T47D (cell line): ENCODE measurements around the gene SLC35G3.

Experiments used
- DNase-seq, 2 experiments: peaks; one replicate each; pipeline versions ENCODE4 v3.0.0 to v3.0.0-alpha.2; 2011 to 2012; ENCODE audit warnings: low read depth in 1 of 2, low spot score in 1 of 2
- JUND ChIP-seq: IDR thresholded peaks from 2 replicates; pipeline ENCODE4 v1.6.1; 2012; ENCODE audit warnings: low read depth
- in situ Hi-C: cut with HindIII; loops from 2 replicates; pipeline ENCODE4 v1.10.0; 2016; ENCODE audit warnings: low sequenced_read_pairs, low pct_unique_long_range_greater_than_20kb

The SLC35G3 gene

DNA sequence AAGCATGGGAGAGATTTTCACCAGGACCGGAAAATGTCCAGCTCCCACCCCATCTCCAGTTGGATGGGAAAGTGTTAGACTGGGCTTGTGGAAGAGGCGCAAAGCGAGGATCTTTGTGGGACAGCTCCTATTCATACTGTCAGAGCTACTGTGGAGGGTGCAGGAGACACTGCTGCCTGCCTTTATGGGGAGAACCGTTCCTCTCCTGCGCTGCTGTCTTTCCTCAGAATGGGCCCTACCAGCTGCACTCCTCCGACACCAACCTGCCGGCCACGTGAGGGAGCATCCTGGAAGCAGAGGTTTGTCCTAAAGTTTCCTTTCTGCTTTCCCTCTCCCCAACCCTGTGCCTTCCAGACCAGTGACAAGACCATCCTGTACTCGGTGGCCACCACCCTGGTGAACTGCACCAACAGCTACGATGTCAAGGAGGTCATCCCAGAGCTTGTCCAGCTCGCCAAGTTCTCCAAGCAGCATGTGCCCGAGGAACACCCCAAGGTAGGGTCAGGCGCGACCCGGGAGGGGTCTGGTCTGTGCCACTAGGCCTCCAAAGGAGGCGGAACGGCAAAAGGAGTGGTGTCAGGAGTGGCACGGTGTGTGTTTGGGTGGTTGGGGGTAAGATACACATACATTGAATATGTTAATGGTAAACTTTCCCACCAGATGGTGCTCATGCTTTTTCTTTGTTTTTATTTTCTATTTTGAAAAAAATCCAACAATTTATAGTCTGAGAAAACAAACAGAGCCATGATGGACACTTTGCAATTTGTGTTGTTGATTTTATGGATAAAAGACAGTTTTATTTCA is 23.0 kb downstream of the SLC35G3 start:
- peak; percentile 42 to 54 for DNase-seq
- in situ Hi-C loops = no loop called here
- TF ChIP-seq JUND = no peak

DNA sequence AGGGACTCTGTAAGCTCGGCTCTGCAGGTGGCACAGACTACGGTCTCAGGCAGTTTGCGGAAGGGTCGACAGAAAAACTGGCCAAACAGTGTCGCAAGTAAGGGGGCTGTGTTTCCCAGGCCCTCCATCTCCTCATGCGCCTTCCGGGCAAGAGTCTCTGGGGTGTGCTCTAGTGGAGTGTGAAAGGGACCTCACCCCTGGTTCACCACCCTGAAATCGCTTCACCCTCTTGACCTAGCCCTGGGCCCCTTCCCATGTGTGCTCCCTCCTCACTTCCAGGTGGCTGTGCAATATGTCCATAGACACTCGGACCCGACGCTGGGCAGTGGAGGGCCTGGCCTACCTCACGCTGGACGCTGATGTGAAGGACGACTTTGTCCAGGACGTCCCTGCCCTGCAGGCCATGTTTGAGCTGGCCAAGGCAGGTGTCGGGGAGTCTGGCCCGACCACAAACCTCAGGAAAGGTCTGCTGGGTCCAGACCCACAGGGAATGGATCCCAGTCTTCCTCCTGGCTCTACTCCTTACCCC is 24.3 kb downstream of the SLC35G3 start:
- no peak for DNase-seq
- TF ChIP-seq JUND = no peak
- in situ Hi-C loops = no loop called here

DNA sequence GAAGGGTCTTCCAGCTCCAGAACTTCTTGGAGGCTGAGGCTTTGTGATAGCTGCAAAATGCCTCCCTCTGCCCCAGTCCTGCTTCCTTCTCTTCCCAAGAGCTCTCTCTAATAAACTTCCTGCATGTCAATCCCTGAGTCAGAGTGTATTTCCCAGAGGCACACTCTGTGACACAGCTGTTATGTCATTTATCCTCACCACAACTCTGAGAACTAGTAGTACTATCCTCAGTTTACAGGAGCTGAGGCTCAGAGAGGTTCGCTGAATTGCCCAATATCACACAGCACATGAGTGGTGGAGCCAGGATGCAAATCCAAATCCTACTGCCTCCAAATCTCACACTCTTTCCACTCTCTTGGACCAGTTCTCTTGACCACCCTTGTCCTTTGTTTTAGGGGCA is 26.5 kb downstream of the SLC35G3 start:
- in situ Hi-C loops = no loop called here
- DNase-seq = no peak
- no peak for TF ChIP-seq JUND

DNA sequence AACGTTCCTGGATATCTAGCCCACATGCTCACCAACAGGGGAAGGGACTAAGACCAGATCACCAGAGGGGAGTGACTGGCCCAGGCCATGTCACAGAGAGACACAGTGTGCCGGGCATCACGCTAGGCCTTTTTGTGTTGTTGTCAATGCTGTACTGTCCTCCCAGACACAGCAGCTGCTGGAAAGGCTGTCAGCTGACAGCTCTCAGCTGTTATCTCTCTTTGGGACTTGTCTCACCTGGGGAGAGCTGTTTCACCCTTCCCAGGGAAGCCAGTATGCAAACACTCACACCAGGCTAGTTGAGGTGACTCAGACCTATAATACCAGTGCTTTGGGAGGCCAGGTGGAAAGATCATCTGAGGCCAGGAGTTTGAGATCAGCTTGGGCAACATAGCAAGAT is 27.1 kb downstream of the SLC35G3 start:
- no peak for DNase-seq
- in situ Hi-C loops = no loop called here
- no peak for TF ChIP-seq JUND

DNA sequence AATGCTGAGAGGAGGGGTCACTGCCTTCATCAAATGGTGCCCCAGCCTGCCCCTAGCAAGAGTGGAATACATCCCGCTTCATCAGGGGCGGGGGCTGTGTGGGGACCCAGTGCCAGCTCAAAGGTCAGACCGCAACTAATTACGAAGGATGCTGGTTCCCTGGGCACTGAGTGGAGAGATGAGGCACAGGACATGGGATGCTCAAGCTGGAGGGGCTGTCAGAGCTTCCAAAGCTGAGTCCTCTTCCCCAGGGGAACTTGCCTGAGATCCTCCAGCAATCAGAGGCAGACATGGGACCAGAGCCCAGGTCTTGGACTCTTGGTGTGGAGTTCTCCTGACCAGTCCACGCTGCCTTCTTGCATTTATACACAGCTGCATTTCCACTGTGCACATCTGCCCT is 27.7 kb downstream of the SLC35G3 start:
- DNase-seq = no peak
- in situ Hi-C loops = no loop called here
- no peak for TF ChIP-seq JUND

DNA sequence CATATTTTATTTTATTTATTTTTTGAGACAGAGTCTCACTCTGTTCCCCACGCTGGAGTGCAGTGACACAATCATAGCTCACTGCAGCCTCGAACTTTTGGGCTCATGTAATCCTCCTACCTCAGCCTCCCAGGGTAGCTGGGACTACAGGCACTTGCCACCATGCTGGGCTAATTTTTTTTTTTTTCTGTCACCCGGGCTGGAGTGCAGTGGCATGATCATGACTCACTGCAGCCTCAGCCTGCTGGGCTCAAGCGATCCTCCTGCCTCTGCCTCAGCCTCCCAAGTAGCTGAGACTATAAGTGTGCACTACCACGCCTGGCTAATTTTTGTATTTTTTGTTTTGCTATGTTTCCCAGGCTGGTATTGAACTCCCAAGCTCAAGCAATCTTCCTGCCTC is 29.5 kb downstream of the SLC35G3 start:
- no peak for TF ChIP-seq JUND
- no peak for DNase-seq
- in situ Hi-C loops = no loop called here

DNA sequence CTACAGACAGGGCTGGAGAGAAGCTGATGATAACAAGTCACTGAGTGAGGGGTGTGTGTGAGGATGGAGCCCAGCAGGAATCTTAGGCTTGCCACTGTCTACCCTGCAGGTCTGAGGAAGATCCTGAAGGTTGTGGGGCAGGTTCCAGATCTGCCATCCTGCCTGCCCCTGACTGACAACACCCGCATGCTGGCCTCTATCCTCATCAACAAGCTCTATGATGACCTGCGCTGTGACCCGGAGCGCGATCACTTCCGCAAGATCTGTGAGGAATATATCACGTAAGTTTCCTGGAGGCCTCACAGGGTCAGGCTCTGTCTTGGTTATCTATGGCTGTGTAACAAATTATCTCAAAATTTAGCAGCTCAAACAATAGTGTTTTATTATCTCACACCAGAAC is 30.3 kb downstream of the SLC35G3 start:
- DNase-seq = no peak
- in situ Hi-C loops = no loop called here
- TF ChIP-seq JUND = no peak

DNA sequence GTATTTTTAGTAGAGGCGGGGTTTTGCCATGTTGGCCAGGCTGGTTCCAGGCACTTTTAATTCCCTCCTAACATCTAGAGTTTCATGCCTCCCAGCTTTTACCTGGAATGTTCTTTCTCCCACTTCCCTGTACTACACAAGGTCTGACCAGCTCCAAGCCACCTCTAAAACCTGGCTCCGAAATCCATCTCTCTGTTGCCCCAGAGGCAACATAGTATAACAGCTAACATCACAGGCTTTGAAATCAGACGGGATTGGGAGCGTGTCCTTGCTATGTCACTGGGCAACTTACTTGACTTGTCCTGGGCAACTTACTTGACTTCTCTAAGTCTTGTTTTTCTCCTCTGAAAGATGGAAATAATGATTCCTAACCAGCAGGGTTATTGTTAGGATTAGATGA is 31.4 kb downstream of the SLC35G3 start:
- in situ Hi-C loops = no loop called here
- DNase-seq = peak in 1 of 2 experiments; percentile 51

DNA sequence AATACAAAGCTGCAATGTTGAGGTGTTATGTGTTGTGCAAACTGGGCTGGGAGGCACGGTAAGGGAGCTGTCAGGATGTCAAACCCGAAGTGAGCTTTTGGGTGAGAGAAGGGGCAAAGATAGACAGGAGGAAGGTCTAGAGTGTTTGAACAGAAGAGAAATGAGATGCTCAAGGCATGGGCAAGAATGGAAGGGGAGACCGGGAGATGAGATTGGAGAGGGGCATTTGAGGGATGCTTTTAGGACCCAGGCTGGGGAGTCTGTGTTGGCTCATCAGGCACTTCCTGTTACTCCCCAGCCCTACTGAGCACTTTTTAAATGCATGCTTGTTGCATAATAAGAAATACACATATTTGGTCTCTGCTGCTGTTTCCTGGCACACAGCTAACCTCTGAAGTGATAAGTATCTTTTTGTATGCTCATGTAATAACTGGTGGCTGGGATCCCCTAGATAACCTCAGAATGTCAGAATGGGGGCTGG is 32.9 kb downstream of the SLC35G3 start:
- no peak for DNase-seq
- in situ Hi-C loops = no loop called here

More for the DNA sequence above, 31.4 kb downstream of the SLC35G3 start:
- no peak for TF ChIP-seq JUND

DNA sequence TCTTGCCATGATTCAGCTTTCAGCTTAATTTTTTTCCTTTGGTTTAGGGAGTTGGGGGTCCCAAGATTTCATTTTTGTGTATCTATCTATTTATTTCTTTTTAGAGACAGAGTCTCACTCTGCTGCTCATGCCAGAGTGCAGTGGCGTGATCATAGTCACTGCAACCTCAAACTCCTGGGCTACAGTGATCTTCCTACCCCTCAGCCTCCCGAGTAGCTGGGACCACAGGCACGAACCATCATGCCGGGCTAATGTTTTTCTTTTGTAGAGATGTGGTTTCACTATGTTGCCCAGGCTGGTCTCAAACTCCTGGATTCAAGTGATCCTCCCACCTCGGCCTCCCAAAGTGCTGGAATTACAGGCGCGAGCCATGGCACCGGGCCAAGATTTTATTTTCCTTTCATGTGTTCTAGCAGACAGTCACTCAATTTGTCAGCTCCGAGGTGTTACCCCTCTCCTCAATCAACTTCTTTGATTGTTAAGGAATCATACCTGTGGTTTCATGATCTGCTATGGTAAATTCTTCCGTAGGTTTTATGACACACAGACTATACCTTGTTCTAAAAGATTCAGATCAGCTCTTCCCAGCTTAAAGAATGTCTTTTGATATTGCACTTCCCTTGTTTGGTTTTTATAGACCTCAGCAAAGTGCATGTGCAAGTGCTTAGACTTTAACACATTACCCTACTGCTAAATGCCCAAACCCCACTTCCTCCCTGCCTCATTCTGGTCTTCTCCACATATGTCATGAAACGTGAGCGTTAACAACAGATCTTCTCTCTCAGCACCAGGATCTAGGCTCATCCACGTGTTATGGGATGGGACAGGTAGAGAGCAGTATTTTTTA is 33.6 kb downstream of the SLC35G3 start:
- no peak for TF ChIP-seq JUND
- no peak for DNase-seq
- in situ Hi-C loops = no loop called here

More for the DNA sequence above, 32.9 kb downstream of the SLC35G3 start:
- no peak for TF ChIP-seq JUND

DNA sequence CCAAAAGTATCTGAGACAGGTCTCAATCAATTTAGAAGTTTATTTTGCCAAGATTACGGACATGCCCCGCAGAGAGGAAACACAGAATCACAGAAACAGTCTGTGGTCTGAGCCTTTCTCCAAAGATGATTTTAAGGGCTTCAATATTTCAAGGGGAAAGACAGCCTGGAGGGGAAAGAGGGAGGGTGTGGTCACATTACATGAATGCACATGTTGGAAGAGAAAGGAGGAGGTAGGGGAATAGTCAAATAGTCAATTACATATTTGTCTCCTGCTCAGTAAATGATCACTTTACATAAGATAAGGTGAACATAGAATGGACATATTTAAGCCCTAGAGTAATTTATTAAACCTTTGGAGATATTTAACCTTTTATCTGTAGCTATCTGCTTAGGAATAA is 34.3 kb downstream of the SLC35G3 start:
- no peak for TF ChIP-seq JUND
- in situ Hi-C loops = no loop called here
- DNase-seq = no peak

DNA sequence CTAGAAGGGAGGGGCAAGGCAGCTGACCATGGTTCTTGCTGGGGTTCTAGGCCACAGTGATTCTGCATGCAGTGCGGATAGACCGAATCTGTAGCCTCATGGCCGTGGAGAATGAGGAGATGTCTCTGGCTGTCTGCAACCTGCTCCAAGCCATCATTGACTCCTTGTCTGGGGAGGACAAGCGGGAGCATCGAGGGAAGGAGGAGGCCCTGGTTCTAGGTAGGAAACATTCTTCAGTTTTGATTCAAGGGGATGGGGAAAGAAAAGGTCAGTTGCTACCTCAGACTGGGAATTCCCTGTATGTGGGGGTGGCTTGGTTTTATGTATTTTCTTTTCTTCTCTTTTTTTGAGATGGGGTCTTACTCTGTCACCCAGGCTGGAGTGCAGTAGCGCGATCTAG is 38.9 kb downstream of the SLC35G3 start:
- DNase-seq = no peak
- TF ChIP-seq JUND = no peak
- in situ Hi-C loops = no loop called here
